Measurements from ENCODE around the gene ATAD1. TPM values are rescaled to one million over a fixed set of nuclear protein-coding genes. Genes with fewer than 3 reads are reported as not detected.

ATAD1 gene
- total and polyA plus RNA-seq, 2 of the 8 experiments (the other 6 are each of a cell fraction or from before 2014, with no cell fraction given): 8.9 to 35.3 TPM

- no peak overlapping the region for H4K5ac ChIP-seq (ENCODE audit: insufficient read length, low read depth, low read length)
- DNase-seq (ENCODE audit: low read depth in 1 of 2, low spot score in 2 of 2): no peak
- H3K23ac ChIP-seq (ENCODE audit: insufficient read length): no peak overlapping the region
- H3K27me3 ChIP-seq (replicated peaks in 1 of 4; ENCODE audit: control insufficient read depth in 3 of 4, extremely low read depth in 1 of 4, insufficient read depth in 3 of 4, low read length in 3 of 4): no peaks in the 10 kb centered on the region
- H3K56ac ChIP-seq (replicated peaks; ENCODE audit: insufficient read length, low read depth, low read length): no peak overlapping the region
- no peaks in the 10 kb centered on the region for H3K9me3 ChIP-seq (ENCODE audit: insufficient read depth in 2 of 2, low read depth in 1 of 2, low read length in 1 of 2)
- no peak overlapping the region for H2BK20ac ChIP-seq (ENCODE audit: low read length)
- CTCF ChIA-PET (ENCODE audit: partially characterized antibody): interaction anchor here (0.7 to 1.2 kb wide), 2 partner anchors 9 to 16 kb away, joined by 3 read pairs; no protein-coding TSS in a partner anchor
- no peak overlapping the region for H3K9ac ChIP-seq (replicated peaks in 1 of 4; ENCODE audit: extremely low read depth in 1 of 4, low read depth in 3 of 4, low read length in 3 of 4)
- no peak overlapping the region; the same call in 1 of the 2 replicates for H3K27ac ChIP-seq (ENCODE audit: low read depth, low read length)
- H4K20me1 ChIP-seq (replicated peaks in 1 of 2; ENCODE audit: control insufficient read depth in 1 of 2, insufficient read depth in 2 of 2, low read length in 2 of 2): no peaks in the 10 kb centered on the region
- H3K4me3 ChIP-seq (ENCODE audit: extremely low read depth in 1 of 4, insufficient read depth in 2 of 4, low read depth in 3 of 4, low read length in 4 of 4): no peak overlapping the region
- H3K36me3 ChIP-seq (ENCODE audit: control insufficient read depth in 2 of 4, insufficient read depth in 4 of 4, low read length in 3 of 4): no peaks in the 10 kb centered on the region
- no peak overlapping the region for H3K18ac ChIP-seq (ENCODE audit: extremely low read depth, low read length)
- no peak overlapping the region for H2BK120ac ChIP-seq (replicated peaks; ENCODE audit: low read depth, low read length)
- no peak for FAIRE-seq
- no peak overlapping the region for H3K14ac ChIP-seq (ENCODE audit: insufficient read length)
- H3K23me2 ChIP-seq (ENCODE audit: low read depth, low read length): no peaks in the 10 kb centered on the region
- H3K4me1 ChIP-seq (replicated peaks in 1 of 4; ENCODE audit: control insufficient read depth in 3 of 4, insufficient read depth in 4 of 4, low read length in 3 of 4): no peaks in the 10 kb centered on the region
- no peak overlapping the region for H2AFZ ChIP-seq (ENCODE audit: low read length)
- H4K8ac ChIP-seq (ENCODE audit: extremely low read depth, insufficient read depth, low read length): no peak overlapping the region
- H3K4ac ChIP-seq (replicated peaks; ENCODE audit: insufficient read length, low read depth, low read length): no peak overlapping the region
- H2AK5ac ChIP-seq (ENCODE audit: low read depth, low read length): no peak overlapping the region
- no peak overlapping the region for H2BK12ac ChIP-seq (ENCODE audit: low read depth, low read length)
- H3K79me1 ChIP-seq (ENCODE audit: low read depth, low read length): no peaks in the 10 kb centered on the region
- POLR2A ChIA-PET (ENCODE audit: partially characterized antibody): interaction anchor here (0.6 to 1.3 kb wide), 2 partner anchors 19 to 624 kb away, joined by 3 to 4 read pairs; no protein-coding TSS in a partner anchor
- no peak overlapping the region for H3K4me2 ChIP-seq (ENCODE audit: insufficient read depth in 1 of 2, low read depth in 2 of 2, low read length in 2 of 2)
- peak overlapping the region; percentile 41; the same call in 1 of the 2 replicates for H2BK5ac ChIP-seq (ENCODE audit: low read depth, low read length)
- no peak overlapping the region for H4K91ac ChIP-seq (replicated peaks; ENCODE audit: insufficient read length, low read length)
- H2BK15ac ChIP-seq (ENCODE audit: low read length): no peak overlapping the region
- no peaks in the 10 kb centered on the region for H3K79me2 ChIP-seq (ENCODE audit: control insufficient read depth in 1 of 2, insufficient read depth in 2 of 2, low read length in 2 of 2)
- TF ChIP-seq USF2 (IDR thresholded peaks at IDR 0.05; ENCODE audit: low read length) (no peak), POU5F1 (IDR thresholded peaks at IDR 0.05; ENCODE audit: low read depth, low read length) (no peak), JUND (IDR thresholded peaks at IDR 0.05; ENCODE audit: low read length) (no peak), FOSL1 (IDR thresholded peaks at IDR 0.05; ENCODE audit: insufficient read depth, low read depth, low read length) (no peak), RAD21 (IDR thresholded peaks at IDR 0.05 in 1 of 2, conservative IDR thresholded peaks at IDR 0.05 in 1 of 2; ENCODE audit: low read depth in 2 of 2, low read length in 2 of 2) (no peak), NRF1 (IDR thresholded peaks at IDR 0.05; ENCODE audit: low read depth, low read length) (no peak), TBP (IDR thresholded peaks at IDR 0.05; ENCODE audit: low read depth, low read length) (no peak), CHD2 (IDR thresholded peaks at IDR 0.05; ENCODE audit: low read length) (no peak), GTF2F1 (IDR thresholded peaks at IDR 0.05; ENCODE audit: borderline replicate concordance, low read depth, low read length) (no peak), E2F6 (IDR thresholded peaks at IDR 0.05) (no peak)
Observed at GRCh38 chr10:87842776-87843497, 24.9 kb upstream of the ATAD1 start.

Measured in H1 (cell line).